GM19452 (cell line): Measurements from ENCODE around the gene IGSF22.
A peak's percentile ranks its signal among the peaks of the same experiment; 100 is the strongest.

Source experiments
- ATAC-seq: cut with Tn5 transposase; IDR thresholded peaks from one replicate; pipeline ENCODE4 v1.9.1; 2021; ENCODE audit not compliant: unreplicated experiment

IGSF22 gene

DNA sequence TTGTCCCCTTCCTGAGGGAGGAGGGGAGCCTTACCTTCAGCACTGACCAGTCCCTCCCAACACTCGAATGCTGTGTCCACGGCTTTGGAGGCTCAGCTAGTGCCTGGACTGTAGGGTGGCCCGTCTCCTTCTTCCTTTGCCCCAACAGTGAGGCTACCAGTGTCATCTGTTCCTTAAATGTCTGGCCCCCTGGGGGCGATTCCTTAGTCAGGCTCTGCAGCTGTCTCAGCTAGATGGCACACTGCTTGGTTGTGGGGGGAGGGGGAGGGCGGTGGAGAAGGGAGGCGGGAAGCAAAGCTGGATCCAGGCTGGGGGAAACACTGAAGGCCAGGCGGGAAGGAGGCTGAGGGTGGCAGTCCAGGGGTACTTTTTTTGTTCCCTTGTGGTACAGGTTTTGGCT, at the start of gene IGSF22:
TSS of gene IGSF22 (minus strand) at position 149 of the 400 bp plus-strand sequence. CDS start 1,952 bp downstream, outside the sequence.
- ATAC-seq = no peak

DNA sequence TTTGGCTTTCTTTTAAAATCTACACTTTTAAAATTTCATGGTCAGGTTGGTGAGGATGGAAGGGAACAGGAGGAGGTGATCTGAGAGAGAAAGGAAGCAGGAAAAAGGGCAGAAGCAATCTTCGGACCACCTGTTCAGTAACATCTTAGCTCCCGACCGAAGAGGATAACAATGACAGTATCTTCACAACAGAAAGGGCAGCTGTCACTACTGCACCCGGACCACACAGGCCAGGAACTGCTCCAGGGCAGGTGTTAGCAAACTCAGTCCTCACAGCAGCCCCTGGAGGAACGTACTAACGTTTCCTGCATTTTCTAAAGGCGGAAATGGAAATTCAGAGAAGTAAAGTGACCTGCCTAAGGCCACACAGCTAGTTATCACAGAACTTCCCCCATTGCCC, 48.8 kb upstream of the IGSF22 start:
- ATAC-seq = no peak

DNA sequence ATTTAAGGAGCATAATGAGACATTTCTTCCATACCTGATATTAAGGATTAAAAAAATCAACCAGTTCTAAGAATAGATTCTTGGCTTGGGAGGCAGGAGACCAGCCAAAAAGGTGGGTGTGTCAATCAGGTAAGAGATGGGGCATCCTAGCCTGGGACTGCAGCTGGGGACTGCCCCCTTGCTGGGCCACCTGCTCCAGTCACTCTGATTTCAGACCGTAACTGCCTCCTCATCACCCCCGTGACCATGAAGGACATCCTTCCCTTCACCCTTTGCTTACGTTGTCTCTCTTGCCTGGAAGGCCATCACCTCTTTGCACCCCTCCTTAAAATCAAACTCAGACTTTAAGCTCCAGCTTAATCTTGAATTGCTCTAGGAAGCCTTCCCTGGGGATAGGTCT, 47.7 kb upstream of the IGSF22 start:
- ATAC-seq = no peak

DNA sequence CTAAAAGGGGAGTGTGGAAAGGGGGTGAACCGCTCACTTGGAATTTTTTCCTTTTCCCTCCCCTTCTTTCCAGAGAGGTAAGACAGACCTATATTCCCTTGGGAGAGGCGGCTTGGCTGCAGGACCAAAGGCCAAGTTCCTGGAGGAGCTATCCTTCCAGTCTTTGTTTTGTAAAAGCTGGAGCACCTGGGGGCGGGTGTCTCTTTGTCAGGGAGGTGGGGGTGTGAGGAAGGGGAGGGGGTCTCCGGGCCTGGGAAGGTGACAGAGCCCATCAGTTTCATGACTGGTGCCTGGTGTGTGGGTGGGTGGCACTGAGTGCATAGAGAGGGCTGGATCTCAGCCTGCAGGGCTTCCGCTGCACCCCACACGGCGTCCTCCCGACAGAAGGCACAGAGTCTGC, 47.1 kb upstream of the IGSF22 start:
- ATAC-seq = no peak

DNA sequence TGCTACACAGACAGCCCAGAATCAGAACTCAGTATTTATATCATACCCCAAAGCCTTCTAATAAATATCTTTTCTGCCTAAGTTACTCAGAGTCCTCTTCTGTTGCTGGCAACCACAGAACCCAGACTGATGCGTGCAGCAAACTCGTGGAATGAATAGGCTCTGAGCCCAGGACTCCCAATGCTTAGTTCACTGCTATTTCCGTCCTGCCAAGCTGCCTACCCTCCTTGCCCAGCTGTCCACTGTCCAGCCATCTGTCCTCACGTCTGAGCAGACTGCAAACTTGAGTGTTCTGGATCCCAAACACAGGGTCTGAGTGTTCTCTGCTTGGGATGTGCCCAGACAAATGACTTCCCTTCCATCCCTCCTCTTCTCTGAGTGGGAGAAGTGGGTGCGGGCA, 46.2 kb upstream of the IGSF22 start:
- no peak for ATAC-seq

DNA sequence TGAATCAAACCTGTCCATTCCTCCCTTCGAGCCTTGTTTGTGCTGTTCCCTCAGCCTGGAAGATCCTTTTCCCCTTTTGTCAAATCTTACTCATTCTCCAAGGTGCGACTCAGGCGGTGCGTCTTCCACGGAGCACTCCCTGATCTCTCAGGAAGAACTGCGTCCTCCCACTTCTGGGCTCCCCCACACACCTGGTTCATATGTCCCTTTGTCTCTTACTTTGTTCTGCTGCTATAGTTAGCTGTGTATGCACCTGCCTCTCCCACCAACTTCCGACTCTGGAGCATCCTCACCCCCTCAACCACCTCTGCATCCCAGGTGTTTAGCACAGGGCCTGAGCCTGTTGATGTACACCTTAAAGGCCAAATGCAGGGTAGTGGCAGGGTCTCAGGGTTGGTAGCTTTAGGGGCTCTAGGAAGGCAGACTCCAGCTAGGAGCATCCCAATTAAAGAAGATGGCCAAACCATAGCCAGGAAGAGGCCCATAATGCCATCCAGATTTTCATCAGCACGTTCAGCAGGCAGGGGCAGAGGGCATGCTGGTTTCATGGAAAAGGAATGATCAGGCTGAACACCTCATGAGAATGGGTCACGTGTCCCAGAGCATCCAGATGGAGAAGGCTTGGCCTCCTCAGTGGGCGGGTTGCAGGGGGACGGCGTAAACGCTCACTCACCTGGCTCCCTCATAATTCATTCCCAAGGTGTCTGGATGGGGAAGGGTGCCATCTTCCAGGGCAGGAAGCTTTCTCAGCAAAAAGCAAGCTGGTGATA, 45.5 kb upstream of the IGSF22 start:
- ATAC-seq = no peak

DNA sequence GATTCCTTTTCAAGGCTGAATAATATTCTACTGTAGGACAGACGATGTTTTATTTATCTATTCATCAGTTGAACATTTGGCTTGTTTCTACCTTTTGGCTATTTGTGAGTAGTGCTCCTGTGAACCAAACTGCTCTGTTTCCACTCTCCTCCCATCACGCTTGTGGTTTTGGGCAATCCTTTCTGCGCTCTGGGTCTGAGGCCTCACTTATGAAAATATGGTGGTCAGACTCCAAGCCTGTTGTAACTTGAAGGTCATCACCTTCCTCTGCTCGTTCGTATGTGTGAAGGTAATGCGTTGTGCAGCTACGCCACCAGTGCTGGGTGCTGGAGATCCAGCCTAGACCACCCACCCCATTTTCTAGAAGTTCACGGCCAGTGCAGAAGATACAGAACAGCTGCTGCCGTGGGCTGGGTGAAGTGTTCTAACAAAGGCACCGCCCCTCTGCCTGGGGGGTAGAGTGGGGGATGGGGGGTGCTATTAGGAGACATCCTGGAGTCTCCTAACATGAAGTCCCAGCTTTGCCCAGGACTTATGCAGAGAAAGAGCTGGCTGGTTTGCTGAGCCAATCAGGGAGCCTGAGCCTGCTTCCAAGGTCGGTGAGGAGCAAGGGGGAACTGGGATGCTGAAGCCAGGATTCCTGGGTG, 44.6 kb upstream of the IGSF22 start:
- ATAC-seq = no peak

DNA sequence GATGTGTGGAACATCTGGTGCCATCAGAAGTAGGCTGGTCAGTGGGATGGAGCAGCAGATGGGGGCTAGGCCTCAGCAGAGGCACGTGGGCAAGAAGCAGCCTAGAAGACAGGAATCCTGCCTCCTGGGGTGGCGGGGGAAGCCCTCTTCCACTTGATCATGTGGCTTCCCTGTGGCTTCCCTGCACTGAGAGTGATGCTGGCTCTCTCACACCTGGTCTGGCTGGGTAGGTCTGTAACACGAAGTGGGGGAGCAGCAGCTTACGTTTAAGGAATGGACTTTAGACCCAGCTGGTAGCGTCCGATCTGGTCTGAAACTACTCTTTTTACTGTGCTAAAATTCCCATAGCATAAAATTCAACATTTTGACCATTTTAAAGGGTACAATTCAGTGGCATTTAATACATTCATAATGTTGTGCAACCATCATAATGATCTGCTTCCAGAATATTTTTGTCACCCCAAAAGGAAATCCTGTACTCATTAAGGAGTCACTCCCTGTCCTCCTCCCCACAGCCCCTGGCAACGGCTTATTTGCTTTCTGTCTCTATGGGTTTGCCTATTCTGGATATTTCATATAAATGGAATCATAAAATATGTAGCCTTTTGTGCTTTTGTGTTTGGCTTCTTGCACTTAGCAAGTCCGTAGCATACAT, 43.9 kb upstream of the IGSF22 start:
- peak; percentile 68 for ATAC-seq

DNA sequence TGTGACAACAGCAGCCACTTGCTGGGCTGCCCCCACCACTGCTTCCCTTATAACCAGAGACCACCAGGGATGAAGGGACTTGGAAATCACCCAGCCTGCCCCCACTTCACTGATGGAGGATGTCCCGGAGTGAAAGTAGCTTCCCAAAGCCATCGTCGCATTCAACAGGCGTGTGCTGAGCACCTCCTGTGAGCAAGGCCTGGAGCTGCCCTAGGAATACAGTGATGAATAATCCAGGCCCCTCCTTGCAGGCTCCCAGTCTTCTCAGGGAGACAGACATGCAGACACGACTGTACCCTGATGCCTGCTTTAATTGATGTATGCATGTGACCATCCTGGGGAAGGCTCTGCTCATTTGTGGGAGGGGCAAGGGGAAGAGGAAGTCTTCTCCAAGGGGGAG, 43.0 kb upstream of the IGSF22 start:
- no peak for ATAC-seq

DNA sequence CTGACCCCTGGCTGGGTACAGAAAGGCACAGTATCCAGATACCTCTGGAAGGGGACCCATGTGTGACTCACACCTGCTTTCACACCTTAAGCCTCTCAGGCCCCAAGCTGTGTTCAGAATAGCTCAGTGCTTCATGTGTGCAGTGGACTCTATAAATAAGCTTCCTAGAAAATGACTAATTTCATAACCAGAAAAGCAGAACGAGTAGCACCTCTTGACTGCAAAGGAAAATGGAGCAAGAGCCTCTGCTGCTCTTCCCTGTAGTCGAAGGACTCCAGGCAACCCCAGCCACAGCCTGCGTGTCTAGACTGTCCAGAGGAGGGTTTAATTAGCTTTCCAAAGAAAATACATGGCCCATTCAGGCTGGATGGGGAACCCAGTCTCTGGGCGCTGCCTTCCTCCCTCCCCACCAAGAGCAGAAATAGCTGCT, 42.5 kb upstream of the IGSF22 start:
- peak; percentile 79 for ATAC-seq

DNA sequence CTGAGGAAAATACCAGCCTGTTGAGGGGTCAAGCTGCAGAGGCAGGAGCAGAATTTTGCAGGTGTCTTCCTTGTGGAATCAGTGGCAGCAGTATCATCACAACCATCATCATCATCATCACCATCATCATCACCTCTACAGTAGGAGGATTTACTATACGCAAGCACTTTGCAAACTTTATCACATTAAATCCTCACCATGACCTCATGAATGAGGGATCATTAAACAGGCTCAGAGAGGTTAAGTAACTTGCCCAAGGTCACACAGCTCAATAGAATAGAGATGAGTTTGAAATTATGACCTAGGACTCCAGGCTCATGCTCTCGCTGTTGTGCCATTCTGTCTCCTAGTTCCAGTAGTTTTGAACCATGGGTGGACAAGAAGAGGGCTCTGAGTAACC, 40.0 kb upstream of the IGSF22 start:
- ATAC-seq = no peak

DNA sequence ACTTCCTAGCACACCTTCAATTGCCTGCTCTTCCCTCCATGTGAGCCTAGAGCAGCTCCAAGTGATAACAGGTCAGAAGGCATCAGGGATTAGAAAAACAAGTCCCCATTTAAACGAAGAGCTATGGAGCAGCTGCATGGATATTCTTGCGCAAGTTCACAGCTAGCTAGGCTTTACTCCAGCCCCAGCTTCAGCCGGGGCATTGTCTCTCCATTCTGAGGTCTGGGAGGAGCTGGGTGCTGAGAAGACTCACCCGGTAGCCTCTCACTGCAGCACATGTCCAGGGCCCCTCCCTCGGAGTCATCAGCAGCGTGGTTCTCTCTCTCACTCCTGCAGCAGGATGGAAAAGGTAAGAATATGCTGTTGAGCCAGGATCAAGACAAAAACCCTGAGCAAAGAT, 39.6 kb upstream of the IGSF22 start:
- ATAC-seq = no peak

DNA sequence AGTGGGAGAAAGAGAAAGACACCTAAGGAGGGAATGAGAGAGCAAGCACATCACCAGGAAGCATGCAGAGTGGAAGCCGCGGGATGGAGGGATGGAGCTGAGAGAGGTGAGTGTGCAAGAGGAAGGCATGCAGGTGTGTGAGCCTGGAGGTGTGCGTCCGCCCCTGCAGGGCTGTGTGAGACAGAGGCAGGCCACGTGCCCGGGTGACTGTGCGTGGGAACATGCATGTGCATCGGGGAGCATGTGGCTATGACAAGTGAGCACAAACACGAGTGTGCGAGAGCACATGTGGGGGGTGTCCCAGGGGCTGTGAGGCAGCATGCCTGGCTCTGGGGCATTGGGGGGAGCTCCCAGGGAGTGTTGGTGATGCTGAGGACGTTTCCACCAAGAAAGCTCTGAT, 35.8 kb upstream of the IGSF22 start:
- ATAC-seq = no peak

DNA sequence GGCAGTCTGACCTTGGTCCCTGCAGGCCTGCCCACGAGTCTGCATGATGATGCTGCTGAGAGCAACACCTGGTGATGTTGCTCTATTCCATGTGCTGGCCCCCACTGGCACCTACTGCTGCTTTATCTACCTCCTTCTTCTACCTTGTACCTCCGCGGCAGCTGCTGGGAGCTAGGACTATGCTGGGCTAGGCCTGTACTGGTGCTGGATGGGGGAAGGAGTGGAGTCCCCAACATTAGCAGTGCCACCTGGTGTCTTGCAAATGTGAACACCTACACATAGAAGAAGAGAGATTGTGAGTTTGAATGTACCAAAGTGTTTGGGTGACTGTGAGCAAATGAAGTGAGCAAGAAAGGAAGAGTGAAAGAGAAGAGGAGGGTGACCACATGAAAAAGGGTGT, 35.2 kb upstream of the IGSF22 start:
- ATAC-seq = no peak

DNA sequence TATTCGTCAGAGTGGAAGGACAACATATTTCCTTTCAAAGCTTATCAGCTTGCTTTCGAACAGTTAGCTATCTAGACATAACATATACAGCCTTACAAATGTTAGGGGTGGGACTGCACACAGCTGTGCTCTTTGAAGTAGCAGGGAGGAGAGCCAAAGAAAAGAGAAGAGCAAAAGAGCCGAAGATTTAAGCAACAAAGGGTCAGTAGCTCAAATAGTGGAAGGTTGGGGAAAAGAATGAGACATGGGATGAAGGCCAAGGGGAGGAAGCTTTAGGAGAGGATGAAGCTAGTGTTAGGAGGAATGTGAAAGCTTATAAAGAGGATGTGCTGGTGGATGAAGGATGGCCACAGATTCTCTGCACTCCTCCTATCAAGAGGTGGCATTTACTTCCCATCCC, 31.8 kb upstream of the IGSF22 start:
- no peak for ATAC-seq

DNA sequence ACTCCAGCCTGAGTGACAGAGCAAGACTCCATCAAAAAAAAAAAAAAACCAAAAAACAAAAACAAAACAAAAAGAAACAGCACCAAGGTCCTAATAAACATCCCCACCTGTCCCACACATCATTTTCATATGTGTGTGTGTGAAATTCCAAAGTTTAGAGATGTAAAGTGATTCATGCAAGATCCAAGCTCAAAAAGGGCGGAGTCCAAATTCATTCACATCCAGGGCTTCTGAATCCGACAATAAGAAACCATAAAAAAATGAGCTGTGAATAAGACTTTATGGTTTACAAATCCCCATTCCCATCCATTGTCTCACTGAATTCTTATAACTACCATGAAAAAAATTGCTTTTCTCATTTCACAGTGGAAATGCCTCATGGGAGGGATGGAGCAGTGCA, 30.9 kb upstream of the IGSF22 start:
- no peak for ATAC-seq

DNA sequence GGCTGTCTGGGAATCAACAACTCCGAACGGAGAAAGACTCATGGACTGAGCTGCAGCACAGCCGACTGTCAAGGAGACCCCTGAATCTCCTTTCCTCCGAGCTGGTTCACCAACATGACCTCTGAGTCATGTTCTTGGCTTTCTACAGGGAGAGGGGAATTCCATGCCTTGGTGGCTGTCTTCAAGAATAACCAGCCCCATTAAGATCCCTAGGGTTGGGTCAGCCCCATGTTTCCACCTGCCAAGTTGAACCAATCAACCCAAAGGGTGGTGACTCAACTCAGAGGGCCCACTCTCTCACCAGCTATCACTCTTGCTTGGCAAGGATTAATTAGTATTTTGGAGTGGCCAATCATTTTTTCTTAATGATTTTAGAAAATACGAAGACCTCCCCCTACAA, 28.3 kb upstream of the IGSF22 start:
- no peak for ATAC-seq

DNA sequence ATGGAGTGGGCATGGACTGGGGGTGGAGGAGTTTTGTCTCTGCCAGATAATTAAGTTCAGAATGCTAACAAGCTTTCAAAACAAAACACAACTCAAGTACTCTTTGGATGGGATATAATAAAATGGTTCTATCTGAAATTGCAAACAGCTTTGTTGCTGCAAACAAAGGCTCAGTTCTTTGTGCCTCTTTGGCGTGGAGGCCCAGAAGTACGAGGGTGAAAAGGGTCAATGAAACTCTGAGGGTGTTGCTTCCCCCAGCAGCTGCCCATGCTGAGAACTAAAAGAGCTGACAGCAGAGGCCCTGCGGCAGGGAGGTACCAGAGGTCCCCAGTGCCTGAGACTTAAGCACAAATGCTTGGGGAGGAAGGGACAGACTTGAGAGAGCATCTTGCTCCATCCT, 26.5 kb upstream of the IGSF22 start:
- no peak for ATAC-seq

DNA sequence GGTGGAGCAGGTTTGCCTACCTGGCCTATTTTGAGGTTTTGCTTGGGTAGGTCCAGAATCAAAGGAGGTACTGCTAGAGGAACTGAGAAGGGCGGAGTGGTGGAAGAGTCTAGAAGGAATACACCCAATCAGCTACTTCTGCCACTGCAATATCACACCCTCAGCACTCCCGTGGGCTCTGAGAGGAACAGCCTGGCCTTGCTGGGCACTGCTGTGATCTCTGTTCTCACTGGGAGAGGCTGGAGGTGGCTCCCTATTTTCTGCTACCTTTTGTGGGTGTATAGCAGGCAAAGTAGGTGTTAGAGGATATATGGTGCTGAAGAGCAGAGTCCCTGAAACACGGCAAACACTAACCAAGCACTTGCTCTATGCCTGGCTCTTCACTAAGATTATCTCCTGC, 25.0 kb upstream of the IGSF22 start:
- no peak for ATAC-seq

DNA sequence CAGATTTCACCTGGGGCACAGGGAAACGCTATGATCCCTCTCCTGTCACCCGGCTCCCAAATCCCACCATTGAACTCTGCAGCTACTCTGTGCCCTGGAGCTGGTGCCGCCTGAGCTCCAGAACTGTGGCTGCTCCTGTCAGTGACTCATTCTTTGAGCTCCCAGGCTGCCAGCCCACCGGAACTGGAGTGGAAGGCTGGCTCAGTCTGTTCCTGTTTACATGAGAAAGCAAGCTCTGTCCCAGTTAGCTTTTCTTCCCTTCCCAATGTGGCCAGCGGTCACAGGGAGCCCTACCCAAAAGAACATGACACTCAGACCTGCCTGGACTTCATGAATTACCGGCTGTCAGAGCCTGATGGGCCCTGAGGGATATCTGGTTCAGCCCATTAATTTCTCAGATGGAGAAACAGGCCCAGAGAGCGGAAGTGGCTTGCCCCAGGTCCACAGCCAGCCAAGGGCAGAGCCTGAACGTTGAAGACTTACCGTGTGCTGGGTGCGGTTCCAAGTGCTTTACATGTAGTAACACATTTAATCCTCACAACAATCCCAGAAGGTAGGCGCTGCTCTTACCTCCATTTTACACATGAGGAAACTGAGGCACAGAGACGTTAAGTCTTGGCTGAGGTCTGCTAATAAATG, 23.8 kb upstream of the IGSF22 start:
- ATAC-seq = no peak

DNA sequence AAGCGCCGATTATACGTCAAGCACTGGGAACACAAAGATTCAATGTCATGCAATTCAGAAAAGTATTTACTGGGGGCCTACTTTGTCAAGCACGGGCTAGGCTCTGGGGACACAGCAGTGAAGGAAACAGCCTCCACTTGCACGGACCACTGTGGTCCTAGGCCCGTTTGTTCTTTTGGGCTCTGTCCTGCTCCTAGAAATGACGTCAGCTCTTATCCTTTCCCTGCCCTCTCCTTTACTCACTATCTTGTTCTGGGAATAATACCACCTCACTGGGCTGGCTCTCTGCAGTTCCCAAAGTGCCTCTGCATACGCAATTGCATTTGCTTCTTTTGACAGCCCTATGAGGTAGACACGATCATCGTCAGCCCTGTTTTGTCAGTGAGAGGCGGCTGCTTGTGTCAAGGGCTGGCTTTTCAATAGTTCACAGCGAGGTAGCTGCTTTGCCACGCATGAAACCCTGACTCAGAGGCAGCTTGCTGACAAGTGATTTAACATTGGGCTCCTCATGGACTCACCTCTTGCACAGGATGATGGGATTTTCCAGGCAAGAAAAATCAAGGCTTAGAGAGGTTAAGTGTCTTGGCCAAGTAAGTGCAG, 22.9 kb upstream of the IGSF22 start:
- no peak for ATAC-seq
